Prostate gland (tissue), 2 donors: ENCODE data around the gene STMN1.

Source experiments
- POLR2A ChIP-seq: fragments of 450-650 bp; IDR thresholded peaks from one replicate; pipeline ENCODE4 v1.6.1; 2016; ENCODE audit warnings: antibody characterized with exemption, mild to moderate bottlenecking
- TF ChIP-seq, protein P1 (sequence below), 4 experiments: fragments of 200-600 bp in 2 of 4; fragments of 450-650 bp in 2 of 4; sonication (generic) in 2 of 4; IDR thresholded peaks; 1 replicate in 3 of 4; 2 replicates in 1 of 4; pipeline ENCODE4 v1.5.1; 2016 to 2019; ENCODE audit warnings: antibody characterized with exemption in 4 of 4, mild to moderate bottlenecking in 2 of 4, moderate library complexity in 2 of 4

DNA sequence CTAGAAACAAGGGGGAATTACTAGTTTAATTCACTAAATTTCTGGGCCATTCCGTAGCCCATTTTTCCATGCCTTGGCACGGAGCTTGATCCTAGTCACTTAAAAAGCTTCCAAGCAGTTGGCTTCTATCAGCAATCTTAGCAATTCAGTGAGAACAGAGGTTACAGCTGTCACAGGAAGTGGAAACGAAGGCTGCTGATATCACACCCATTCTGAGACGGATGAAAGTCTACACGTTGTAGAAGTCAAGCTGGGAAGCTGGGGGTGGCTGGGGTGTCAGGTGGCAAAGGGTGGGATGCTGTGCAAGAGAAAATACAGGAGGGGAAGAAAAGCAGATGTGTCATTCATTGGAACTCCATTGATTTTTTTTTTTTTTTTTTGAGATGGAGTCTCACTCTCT lies 11.8 kb upstream of the STMN1 start:
- TF ChIP-seq, protein P1, sequence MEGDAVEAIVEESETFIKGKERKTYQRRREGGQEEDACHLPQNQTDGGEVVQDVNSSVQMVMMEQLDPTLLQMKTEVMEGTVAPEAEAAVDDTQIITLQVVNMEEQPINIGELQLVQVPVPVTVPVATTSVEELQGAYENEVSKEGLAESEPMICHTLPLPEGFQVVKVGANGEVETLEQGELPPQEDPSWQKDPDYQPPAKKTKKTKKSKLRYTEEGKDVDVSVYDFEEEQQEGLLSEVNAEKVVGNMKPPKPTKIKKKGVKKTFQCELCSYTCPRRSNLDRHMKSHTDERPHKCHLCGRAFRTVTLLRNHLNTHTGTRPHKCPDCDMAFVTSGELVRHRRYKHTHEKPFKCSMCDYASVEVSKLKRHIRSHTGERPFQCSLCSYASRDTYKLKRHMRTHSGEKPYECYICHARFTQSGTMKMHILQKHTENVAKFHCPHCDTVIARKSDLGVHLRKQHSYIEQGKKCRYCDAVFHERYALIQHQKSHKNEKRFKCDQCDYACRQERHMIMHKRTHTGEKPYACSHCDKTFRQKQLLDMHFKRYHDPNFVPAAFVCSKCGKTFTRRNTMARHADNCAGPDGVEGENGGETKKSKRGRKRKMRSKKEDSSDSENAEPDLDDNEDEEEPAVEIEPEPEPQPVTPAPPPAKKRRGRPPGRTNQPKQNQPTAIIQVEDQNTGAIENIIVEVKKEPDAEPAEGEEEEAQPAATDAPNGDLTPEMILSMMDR (IDR thresholded peaks at IDR 0.05), result no peak
- no peak for TF ChIP-seq POLR2A
